ENCODE data around the gene TBC1D22A.

GRCh38 chr22:46951973-46952372, 189.5 kb downstream of the TBC1D22A start:
- no peak for TF ChIP-seq YY1 (IDR thresholded peaks at IDR 0.05; ENCODE audit: low read depth)
- no peak for TF ChIP-seq CTCF (IDR thresholded peaks at IDR 0.05)
- no peak for TF ChIP-seq IRF3 (IDR thresholded peaks at IDR 0.05; ENCODE audit: low read depth, low read length)
- no peak for TF ChIP-seq RAD21 (IDR thresholded peaks at IDR 0.05; ENCODE audit: low read length)
- TF ChIP-seq GATA2 (CRISPR knock-in tag; IDR thresholded peaks at IDR 0.05), result no peak
- TF ChIP-seq EP300 (IDR thresholded peaks at IDR 0.05; ENCODE audit: borderline replicate concordance in 1 of 2, low read depth in 1 of 2, low read length in 1 of 2), result no peak
- TF ChIP-seq RFX5 (IDR thresholded peaks at IDR 0.05; ENCODE audit: low read length), result no peak
